ENCODE data around the gene NEU3. TPM values are rescaled to one million over a fixed set of nuclear protein-coding genes. Genes with fewer than 3 reads are reported as not detected.
"Not testable (repeated sequence)": the region's sequence is repeated elsewhere in the genome, so short reads cannot be mapped to it uniquely, and the experiment has no call there.

The NEU3 gene
- total RNA-seq, 1 donor from 2014 or later, result 4.5 TPM

DNA sequence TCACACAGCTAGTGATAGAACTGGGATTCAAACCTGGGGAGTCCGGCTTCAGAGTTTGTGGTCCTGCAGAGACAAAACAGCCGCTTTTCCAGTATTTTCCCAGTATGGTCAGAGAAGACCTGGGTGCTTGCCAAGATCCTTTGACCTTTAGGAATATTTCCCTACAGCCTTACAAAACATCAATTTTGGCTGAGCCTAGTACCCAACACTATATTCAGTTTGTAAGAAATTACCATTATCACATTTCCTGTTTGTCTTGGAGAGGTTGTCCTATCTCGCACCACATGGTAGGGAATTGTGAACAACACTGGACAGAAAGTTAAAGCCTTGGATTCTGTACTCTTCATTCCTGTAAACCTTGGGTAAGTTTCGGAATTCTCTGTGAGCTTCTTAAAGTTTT, 10.7 kb upstream of the NEU3 start:
- ATAC-seq, result peak; percentile 48
- intact Hi-C loops (cut with DNase I), result no loop called here
- no peak for DNase-seq (ENCODE audit: missing footprints)

DNA sequence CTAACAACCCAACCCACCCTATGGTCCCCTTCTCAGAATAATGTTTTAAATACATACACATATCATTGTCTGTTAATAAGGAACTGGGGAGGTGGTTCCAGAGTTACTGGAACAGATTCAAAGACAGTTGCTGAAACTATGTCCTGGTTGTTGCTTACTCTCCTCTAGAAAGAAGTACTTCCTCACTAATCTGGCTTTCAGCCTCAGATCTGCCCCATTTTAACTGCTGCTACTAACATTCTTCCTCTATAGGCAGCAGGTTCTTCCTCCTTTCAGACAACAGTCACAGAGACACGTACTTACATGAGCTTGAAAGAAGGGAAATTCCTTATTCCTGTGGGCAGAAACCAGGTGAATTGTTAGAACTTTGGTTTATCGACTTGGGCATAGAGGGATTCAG, 8.1 kb upstream of the NEU3 start:
- intact Hi-C loops (cut with DNase I), result no loop called here
- no peak for DNase-seq (ENCODE audit: missing footprints)
- no peak for ATAC-seq

DNA sequence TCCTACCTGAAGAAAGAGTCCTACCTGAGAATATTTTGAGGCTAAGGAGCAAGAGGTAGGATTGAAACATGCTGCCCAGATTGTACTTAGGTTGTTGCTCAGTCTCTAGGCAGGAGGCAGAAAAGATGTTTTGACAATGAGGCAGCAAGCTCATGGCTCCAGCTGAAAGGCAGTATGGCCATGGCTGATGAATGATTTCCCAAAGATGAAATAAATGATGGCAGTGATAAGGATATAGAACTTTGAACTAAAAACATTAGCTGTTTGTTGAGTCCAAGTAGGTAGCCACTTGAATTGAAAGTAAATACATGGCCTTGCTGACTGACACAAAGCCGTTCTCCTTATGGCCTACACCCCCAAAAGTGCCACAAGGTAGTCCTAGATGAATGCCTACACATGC, 6.8 kb upstream of the NEU3 start:
- intact Hi-C loops (cut with DNase I), result no loop called here
- ATAC-seq (no peak), DNase-seq (ENCODE audit: missing footprints) (no peak)

DNA sequence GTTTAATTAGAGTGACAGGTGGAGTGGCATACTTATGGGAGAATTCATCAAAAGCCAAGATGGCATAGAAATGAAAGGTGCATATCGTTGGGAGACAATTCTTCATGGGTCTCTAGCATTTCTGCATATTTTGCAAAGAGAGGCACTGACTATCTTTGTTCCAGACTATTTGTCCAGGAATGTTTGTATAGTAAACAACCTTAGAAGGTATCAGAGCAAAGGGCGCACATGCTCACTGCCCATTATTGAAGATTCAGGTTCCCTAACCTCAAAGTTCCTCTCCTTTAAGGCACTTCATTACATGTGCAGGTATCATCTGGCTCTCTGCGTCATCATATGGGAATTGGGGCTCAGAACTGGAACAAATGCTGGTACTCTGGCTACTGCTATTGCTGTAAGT, 4.7 kb upstream of the NEU3 start:
- intact Hi-C loops (cut with DNase I), result no loop called here
- ATAC-seq (no peak), DNase-seq (ENCODE audit: missing footprints) (no peak)

DNA sequence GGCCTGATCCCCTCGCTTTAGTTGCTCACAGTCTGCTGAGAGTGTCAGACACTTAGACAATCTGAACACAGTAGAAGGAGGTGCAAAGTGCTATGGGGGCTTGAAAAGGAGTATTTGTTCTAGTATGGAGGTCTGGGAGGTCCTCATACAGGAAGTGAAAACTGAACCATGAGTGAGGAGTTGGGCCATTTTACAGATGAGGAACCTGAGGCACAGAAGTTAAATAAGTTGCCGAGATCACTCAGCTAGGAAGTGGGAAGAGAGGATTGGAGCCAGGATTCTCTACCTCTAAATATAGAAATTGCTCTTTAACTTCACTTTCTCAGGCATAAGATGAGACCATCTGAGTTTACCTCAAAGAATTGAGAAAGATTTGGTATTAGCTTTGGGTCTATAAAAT, 4.0 kb upstream of the NEU3 start:
- ATAC-seq (no peak), DNase-seq (ENCODE audit: missing footprints) (no peak)
- intact Hi-C loops (cut with DNase I), result no loop called here

DNA sequence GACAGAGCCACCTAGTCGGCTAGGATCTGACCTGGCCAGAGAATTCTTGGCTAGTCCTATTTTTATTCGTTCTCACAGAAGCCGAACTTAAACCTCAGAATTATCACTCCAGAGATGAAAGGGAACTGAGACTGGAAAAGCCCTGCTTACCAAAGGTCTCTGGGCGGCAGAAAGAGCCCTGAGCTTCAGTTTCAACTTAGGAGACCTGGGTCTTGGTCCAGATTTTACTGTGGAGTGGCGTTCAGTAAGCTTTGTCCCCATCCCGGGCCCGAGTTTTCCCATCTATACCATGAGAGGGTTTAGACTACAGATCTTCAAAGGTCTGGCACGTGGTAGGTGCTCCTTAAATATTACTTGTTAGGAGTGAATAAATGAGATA, 516 bp downstream of the NEU3 start:
- no peak for DNase-seq (ENCODE audit: missing footprints)
- intact Hi-C loops (cut with DNase I), result no loop called here
- no peak for ATAC-seq

DNA sequence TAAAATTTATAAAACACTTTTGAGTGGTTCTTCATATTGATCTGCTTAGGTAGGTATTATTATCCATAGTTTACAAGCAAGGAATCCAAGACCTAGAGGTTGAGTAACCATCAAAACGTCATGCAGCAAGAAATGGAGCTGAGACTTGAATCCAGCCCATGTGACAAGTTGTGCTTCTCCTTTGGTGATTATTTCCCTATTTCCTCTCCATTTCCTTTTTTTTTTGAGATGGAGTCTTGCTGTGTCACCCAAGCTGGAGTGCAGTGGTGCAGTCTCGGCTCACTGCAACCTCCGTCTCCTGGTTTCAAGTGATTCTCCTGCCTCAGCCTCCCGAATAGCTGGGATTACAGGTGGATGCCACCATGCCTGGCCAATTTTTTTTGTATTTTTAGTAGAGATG, 1.4 kb downstream of the NEU3 start:
- ATAC-seq; intact Hi-C loops (cut with DNase I); DNase-seq (ENCODE audit: missing footprints): not testable (repeated sequence)

DNA sequence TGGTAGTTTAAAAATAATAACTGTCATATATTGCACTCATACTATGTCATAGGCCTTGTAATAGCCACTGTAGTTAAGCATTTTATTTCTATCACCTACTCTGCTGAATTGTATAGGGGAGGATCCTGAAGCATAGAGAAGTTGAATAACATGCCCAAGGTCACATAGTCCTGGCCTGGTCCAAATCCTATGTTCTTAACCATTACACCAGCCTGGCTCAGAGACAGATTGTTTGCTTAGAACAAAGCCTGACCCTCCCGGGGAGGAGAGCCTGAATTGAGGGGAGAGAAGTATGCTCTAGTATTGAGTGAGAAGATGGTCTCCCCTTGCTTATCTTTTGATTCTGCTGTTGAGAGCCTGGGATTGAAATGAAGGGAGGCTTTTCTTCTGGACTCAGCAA, 2.2 kb downstream of the NEU3 start:
- ATAC-seq (no peak), DNase-seq (ENCODE audit: missing footprints) (no peak)
- intact Hi-C loops (cut with DNase I), result no loop called here

DNA sequence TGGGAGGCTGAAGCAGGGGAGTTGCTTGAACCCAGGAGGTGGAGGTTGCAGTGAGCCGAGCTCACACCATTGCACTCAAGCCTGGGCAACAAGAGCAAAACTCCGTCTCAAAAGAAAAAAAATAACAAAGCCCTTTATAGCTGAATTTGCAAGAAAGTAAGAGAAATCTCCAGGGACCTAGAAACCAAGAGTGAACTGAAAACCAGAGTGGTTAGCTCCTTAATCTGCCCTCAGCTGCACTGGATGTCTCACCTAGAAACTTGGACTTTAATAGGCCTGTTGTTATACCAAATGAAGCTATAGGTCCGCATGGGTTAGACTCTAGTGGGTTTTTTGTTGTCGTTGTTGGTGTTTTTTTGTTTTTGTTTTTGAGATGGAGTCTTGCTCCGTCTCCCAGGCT, 4.1 kb downstream of the NEU3 start:
- no peak for ATAC-seq
- DNase-seq (ENCODE audit: missing footprints), result no peak
- intact Hi-C loops (cut with DNase I), result no loop called here

DNA sequence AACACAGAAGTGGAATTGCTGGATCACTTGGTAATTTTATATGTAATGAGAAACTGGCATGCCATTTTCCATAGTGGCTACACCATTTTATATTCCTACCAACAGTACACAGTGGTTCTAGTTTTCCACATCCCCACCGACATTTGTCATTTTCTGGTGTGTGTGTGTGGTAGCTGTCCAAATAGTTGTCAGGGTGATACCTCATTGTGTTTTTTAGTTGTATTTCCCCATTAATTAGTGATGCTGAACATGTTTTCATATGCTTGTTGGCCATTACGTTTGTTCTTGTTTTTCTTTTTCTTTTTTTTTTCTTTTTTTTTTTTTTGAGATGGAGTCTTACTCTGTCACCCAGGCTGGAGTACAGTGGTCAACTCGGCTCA, 12.2 kb downstream of the NEU3 start:
- intact Hi-C loops (cut with DNase I), result no loop called here
- ATAC-seq, result no peak
- no peak for DNase-seq (ENCODE audit: missing footprints)

DNA sequence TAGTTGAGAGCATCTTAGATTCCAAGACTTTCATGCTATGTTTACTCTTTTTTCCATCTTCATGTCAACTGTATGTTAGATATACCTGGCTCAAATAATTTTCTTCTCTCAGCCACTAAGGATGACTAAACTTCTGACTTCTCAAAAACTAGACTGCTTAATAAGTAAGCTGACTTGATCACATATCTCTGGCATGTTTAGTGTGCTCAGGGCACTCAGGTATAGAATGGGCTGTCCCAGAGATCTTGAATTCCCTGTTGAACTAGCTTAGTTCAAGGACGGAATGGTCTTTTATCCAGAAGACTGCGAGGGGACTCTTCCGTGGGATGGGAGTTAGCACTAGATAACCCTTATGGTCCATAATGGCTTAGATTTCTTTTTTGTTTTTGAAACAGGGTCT, 13.0 kb downstream of the NEU3 start:
- ATAC-seq (no peak), DNase-seq (ENCODE audit: missing footprints) (no peak)
- intact Hi-C loops (cut with DNase I), result no loop called here

DNA sequence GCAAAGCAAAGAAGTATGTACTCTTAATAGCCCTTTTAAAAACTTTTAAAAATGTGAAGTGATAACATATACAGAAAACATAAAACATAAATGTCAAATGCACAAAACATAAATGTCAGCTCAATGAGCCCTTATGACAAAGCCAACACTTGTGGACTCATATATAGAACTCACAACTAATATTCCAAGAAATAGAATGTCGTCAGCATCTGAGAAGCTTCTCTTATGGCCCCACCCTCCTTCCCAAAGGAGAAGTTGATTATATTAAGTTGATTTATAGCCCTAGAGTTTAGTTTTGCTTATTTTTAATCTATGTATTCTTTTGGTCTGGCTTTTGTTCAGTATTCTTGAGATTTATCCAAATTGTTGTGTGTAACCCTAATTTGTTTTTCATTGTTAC, 13.8 kb downstream of the NEU3 start:
- intact Hi-C loops (cut with DNase I), result no loop called here
- no peak for ATAC-seq
- no peak for DNase-seq (ENCODE audit: missing footprints)

DNA sequence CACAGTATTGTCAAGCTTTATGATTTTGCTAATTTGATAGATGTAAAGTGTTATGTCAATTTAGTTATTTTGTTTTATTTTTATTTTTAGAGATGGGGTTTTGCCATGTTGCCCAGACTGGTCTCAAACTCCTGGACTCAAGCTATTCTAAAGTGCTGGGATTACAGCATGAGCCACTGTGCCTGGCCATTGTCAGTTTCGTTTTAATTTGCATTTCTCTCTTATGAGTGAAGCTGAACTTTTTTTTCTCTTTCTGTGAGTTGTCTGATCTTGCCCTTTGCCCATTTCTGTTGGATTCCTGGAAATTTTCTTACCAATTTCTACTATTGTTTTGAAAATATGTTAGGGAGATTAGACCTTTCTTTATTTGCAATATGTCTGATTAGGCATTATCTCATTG, 15.5 kb downstream of the NEU3 start:
- intact Hi-C loops (cut with DNase I), result no loop called here
- ATAC-seq, result no peak
- no peak for DNase-seq (ENCODE audit: missing footprints)

DNA sequence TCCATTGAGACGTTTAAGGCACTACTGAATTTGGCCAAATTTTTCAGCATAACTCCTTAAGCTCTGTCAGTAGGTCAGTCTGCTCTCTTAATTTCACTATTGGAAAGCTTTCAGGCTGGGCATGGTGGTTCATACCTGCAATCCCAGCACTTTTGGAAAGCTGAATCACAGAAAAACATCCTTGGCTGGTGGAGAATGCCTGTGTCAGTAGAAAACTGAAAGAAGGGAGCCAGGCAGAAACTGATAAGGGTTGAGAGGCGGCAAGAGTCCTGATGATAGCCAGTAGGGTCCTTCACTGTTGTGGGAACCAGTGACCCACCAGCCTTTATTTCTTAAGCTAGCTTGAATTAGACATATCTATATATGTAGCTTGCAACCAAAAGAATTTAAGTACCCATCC, 22.6 kb downstream of the NEU3 start:
- no peak for DNase-seq (ENCODE audit: missing footprints)
- no peak for ATAC-seq
- intact Hi-C loops (cut with DNase I), result no loop called here

DNA sequence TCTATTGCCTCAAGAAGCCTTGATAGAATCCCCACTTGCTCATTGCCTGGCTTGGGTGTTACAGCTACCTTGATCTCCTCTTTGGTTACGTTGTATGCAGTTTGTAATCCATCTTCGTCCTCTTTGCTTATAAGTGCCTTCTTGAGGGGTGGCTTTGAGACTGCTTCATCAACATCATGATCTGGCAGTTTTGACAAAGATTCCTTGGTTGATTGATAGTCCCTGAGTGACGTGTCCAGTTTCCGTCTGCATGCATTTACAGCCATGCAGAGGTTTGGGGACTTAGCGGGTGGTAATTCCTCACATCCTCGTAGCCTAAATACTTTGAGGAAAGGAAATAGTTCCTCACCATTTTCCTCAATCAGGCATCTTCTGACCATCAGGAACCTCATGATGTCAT, 23.1 kb downstream of the NEU3 start:
- intact Hi-C loops (cut with DNase I), result no loop called here
- DNase-seq (ENCODE audit: missing footprints), result no peak
- no peak for ATAC-seq

DNA sequence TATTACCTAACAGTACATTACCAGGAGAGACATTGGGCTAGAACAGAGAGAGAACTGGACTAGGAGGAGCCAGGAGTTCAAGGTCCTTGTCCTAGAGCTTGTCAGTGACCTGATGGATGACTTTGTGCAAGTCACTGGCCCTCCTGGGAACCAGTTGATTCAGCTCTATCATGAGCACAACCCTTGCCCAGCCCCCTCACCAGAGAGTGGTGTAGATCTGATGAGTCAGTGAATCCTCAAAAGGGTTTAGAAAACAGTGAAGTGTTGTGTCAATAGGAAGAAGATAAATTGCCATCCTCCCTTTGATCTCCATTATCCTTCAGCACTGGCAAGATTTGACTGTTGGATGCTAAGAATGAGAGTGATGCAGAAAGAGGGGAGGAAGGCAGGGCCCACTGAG, 24.3 kb downstream of the NEU3 start:
- ATAC-seq, result no peak
- intact Hi-C loops (cut with DNase I), result no loop called here

DNA sequence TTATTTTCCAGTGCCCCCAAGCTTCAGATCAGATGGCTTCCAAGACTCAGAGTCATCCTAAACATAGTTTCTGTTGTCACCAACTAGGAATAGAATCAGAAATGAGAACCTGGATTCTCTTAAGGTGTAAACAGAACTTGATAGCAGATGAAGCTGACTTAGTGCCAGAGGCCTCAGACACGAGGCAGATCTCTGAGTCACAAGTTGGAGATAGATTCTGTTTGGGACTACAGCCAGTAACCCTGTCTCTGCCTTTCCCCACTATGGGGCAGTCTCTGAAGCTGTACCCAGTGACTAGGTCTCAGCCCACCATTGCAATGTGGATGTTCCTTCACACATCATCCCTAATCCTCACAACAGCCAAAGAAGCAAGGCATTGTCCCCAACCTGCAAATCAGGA, 25.4 kb downstream of the NEU3 start:
- ATAC-seq (peak; percentile 66), DNase-seq (ENCODE audit: missing footprints) (no peak)
- intact Hi-C loops (cut with DNase I), result no loop called here

More for the DNA sequence above, 24.3 kb downstream of the NEU3 start:
- no peak for DNase-seq (ENCODE audit: missing footprints)

DNA sequence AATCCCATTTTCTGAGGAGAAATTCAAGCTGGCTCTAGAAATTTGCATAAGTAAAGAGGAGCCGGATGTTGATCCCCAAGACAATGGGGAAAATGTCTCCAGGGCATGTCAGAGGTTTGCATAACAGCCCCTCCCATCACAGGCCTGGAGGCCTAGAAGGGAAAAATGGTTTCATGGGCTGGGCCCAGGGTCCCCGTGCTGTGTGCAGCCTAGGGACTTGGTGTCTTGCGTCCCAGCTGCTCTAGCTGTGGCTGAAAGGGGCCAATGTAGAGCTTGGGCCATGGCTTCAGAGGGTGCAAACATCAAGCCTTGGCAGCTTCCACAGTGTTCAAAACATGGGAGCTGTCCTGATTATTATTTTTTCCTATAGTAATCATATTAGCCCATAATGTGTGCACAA, 30.5 kb downstream of the NEU3 start:
- DNase-seq (ENCODE audit: missing footprints); ATAC-seq; intact Hi-C loops (cut with DNase I): not testable (repeated sequence)

DNA sequence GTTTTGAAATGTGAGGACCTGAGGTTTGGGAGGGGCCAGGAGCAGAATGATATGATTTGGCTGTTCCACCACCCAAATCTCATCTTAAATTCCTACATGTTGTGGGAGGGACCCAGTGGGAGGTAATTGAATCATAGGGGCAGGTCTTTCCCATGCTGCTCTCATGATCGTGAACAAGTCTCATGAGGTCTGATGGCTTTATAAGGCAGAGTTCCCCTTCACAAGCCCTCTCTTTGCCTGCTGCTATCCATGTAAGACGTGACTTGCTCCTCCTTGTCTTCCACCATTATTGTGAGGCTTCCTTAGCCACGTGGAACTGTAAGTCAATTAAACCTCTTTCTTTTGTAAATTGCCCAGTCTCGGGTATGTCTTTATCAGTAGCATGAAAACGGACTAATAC, 31.6 kb downstream of the NEU3 start:
- ATAC-seq; DNase-seq (ENCODE audit: missing footprints); intact Hi-C loops (cut with DNase I): not testable (repeated sequence)

DNA sequence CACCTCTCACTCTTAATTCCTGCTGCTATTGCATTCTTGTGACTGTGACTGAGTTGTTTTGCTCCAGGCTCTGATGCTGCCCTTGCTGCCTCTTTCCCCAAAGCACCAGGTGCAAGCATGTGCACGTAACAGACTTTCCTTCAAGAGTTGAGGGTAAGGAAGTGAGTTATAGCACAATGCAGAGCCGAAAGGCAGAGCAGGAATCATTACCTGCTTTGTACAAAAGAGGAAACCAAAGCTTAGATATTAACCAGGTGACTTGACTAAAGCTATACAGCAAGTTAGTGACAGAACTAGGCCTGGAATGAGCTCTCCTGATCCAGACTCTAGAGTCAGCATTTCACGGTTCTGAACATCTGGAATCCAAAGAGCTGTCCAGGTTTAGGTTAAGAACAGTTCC, 33.6 kb downstream of the NEU3 start:
- DNase-seq (ENCODE audit: missing footprints) (no peak), ATAC-seq (no peak)
- intact Hi-C loops (cut with DNase I), result loop anchor here (2.0 kb wide), 1 partner anchor 227 kb away; no protein-coding TSS in a partner anchor

DNA sequence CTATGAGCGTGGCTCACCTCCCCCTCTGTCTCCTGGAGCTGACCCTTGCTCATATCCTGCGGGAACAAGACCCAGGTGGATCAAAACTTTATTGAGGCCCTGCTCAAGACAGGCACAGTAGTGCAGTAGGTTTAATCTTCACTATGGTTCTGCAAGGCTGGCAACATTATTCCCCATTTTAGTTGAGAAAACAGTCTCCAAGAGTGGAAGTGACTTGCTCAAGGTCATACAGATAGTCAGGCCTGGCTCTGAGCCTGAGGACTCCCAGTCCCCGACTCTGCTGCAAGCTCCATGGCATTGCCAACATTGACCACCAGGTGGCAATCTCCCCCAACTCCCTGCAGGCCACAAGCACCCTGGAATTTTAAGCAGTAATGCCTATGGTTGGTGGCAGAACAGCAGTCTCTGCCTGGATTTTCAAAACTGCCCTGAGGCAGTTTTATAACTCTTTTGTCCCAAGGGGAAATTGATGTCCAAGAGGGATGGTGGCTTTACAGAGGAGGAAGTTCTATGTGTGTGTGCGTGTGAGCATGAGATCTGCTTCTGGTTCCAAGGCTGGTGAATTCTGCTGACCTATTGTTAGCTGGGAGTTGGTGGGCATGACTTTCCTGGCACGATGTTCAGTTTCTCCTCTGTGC, 34.1 kb downstream of the NEU3 start:
- peak; percentile 75 for DNase-seq (ENCODE audit: missing footprints)
- ATAC-seq, result peak; percentile 88
- intact Hi-C loops (cut with DNase I), result loop anchor here (2.0 kb wide), 1 partner anchor 226 kb away; no protein-coding TSS in a partner anchor

All from Right ventricle myocardium inferior (tissue), 1 donor.